WTC11 (cell line): ENCODE measurements around the gene CHMP1B.

Source experiments
- CREM ChIP-seq: sonication (generic); formaldehyde crosslinking; IDR thresholded peaks from 2 replicates; pipeline ENCODE4 v1.8.1; 2022; ENCODE audit warnings: mild to moderate bottlenecking, missing genetic modification reagents, moderate library complexity
- FOXJ3 ChIP-seq: sonication (generic); formaldehyde crosslinking; IDR thresholded peaks from 2 replicates; pipeline ENCODE4 v1.9.0; 2021; ENCODE audit warnings: missing genetic modification reagents, mild to moderate bottlenecking, borderline replicate concordance
- RELA ChIP-seq: sonication (generic); formaldehyde crosslinking; IDR thresholded peaks from 2 replicates; pipeline ENCODE4 v1.8.1; 2022; ENCODE audit warnings: missing genetic modification reagents, mild to moderate bottlenecking, borderline replicate concordance
- SP1 ChIP-seq: sonication (generic); formaldehyde crosslinking; conservative IDR thresholded peaks from 2 replicates; pipeline ENCODE4 v1.8.1; 2022; ENCODE audit warnings: missing genetic modification reagents
- TCF7 ChIP-seq: sonication (generic); formaldehyde crosslinking; IDR thresholded peaks from 2 replicates; pipeline ENCODE4 v1.8.0; 2022; ENCODE audit warnings: mild to moderate bottlenecking, low read depth, missing genetic modification reagents, moderate library complexity
- ZNF423 ChIP-seq: fragments of 250-450 bp; sonication (Bioruptor Pico); IDR thresholded peaks from 2 replicates; pipeline ENCODE4 v2.1.2; 2022; ENCODE audit warnings: mild to moderate bottlenecking, moderate library complexity
- TF ChIP-seq, protein P1 (sequence below): fragments of 200-600 bp; IDR thresholded peaks from 2 replicates; pipeline ENCODE4 v1.8.0; 2022; ENCODE audit warnings: antibody characterized with exemption
- TF ChIP-seq, protein P2 (sequence below): sonication (generic); formaldehyde crosslinking; IDR thresholded peaks from 2 replicates; pipeline ENCODE4 v1.8.1; 2023; ENCODE audit warnings: mild to moderate bottlenecking, missing genetic modification reagents, moderate library complexity
- TF ChIP-seq, protein P3 (sequence below): sonication (generic); formaldehyde crosslinking; IDR thresholded peaks from 2 replicates; pipeline ENCODE4 v1.8.1; 2022; ENCODE audit warnings: low read depth, mild to moderate bottlenecking, moderate library complexity, missing genetic modification reagents, borderline replicate concordance

DNA sequence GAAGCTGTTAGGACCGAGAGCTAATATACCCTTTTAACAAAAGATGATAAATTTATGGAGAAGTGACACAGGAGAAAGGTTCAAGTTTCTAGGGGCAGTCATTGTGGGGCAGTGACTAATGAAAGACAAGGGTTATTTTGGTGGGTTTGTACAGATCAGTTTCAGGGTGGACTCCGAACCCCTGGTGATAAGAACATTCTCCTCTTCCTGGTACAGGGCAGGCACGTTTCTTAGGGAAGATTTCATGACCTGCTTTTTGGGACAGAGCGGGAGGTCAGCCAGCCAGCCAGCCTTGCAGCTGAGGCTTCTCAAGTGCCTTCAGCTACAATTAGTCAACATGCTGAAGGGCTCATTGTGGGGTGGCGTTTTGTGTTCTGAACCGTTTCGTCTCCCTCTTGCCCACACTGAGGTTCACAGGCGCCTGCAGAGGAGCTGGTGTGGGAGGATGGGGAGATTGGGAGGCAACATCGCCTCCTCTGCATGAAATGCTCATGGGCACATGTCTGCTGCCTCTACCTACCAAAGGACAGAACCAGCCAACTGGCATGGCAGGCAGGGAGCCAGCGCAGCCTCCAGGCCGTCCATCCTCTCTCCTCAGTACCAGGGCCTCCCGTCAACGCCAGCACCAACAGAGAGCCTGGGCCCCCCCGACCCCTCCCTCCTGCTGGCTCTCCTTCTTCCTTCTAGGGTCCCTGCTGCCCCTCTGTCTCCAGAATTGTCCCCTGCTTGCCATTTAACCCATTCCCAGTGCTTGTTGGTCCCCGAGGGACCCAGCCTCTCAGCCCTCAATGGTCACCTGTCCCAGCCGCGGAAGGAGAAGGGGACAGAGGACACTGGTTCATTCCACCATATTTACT, 9.6 kb downstream of the CHMP1B start:
- TF ChIP-seq, protein P1, sequence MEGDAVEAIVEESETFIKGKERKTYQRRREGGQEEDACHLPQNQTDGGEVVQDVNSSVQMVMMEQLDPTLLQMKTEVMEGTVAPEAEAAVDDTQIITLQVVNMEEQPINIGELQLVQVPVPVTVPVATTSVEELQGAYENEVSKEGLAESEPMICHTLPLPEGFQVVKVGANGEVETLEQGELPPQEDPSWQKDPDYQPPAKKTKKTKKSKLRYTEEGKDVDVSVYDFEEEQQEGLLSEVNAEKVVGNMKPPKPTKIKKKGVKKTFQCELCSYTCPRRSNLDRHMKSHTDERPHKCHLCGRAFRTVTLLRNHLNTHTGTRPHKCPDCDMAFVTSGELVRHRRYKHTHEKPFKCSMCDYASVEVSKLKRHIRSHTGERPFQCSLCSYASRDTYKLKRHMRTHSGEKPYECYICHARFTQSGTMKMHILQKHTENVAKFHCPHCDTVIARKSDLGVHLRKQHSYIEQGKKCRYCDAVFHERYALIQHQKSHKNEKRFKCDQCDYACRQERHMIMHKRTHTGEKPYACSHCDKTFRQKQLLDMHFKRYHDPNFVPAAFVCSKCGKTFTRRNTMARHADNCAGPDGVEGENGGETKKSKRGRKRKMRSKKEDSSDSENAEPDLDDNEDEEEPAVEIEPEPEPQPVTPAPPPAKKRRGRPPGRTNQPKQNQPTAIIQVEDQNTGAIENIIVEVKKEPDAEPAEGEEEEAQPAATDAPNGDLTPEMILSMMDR = no peak
- TF ChIP-seq, protein P2, sequence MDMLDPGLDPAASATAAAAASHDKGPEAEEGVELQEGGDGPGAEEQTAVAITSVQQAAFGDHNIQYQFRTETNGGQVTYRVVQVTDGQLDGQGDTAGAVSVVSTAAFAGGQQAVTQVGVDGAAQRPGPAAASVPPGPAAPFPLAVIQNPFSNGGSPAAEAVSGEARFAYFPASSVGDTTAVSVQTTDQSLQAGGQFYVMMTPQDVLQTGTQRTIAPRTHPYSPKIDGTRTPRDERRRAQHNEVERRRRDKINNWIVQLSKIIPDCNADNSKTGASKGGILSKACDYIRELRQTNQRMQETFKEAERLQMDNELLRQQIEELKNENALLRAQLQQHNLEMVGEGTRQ (CRISPR knock-in tag) = no peak
- no peak for TF ChIP-seq FOXJ3 (CRISPR knock-in tag)
- TF ChIP-seq, protein P3, sequence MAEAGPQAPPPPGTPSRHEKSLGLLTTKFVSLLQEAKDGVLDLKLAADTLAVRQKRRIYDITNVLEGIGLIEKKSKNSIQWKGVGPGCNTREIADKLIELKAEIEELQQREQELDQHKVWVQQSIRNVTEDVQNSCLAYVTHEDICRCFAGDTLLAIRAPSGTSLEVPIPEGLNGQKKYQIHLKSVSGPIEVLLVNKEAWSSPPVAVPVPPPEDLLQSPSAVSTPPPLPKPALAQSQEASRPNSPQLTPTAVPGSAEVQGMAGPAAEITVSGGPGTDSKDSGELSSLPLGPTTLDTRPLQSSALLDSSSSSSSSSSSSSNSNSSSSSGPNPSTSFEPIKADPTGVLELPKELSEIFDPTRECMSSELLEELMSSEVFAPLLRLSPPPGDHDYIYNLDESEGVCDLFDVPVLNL (CRISPR knock-in tag) = no peak
- no peak for TF ChIP-seq RELA (CRISPR knock-in tag)
- TF ChIP-seq SP1 (CRISPR knock-in tag) = no peak
- TF ChIP-seq CREM (CRISPR knock-in tag) = no peak
- TF ChIP-seq TCF7 (CRISPR knock-in tag) = no peak
- no peak for TF ChIP-seq ZNF423
